Fibroblast of lung (primary cell): Measurements from ENCODE around the gene PLCB2. TPM values are rescaled to one million over a fixed set of nuclear protein-coding genes. Genes with fewer than 3 reads are reported as not detected.

ENCODE experiments used
- DNase-seq, 2 donors: peaks; one replicate each; pipeline versions ENCODE4 v3.0.0 to v3.0.0-alpha.2; 2010; ENCODE audit warnings: low read depth in 2 of 2
- H2AFZ ChIP-seq: 2 replicates; pipeline ENCODE4 v1.5.1; 2012; ENCODE audit warnings: low read length, control low read depth, inconsistent platforms
- H3K27ac ChIP-seq: 2 replicates; pipeline ENCODE4 v1.5.1; 2011; ENCODE audit warnings: low read length, control low read depth; ENCODE audit not compliant: insufficient read depth
- H3K27me3 ChIP-seq: 2 replicates; pipeline ENCODE4 v1.5.1; 2011; ENCODE audit warnings: mild to moderate bottlenecking, low read length; ENCODE audit not compliant: control insufficient read depth, insufficient read depth
- H3K36me3 ChIP-seq: 2 replicates; pipeline ENCODE4 v1.5.1; 2011; ENCODE audit warnings: low read length; ENCODE audit not compliant: control insufficient read depth, insufficient read depth
- H3K4me1 ChIP-seq: 2 replicates; pipeline ENCODE4 v1.5.1; 2011; ENCODE audit warnings: low read length; ENCODE audit not compliant: control insufficient read depth, insufficient read depth; ENCODE audit errors: extremely low read depth
- H3K4me2 ChIP-seq: 2 replicates; pipeline ENCODE4 v1.5.1; 2011; ENCODE audit warnings: low read length, control low read depth; ENCODE audit not compliant: insufficient read depth; ENCODE audit errors: extremely low read depth
- H3K4me3 ChIP-seq, 4 experiments: fragments of 200-600 bp in 1 of 4; sonication (generic) in 1 of 4; replicated peaks in 1 of 4; 2 replicates each; pipeline ENCODE4 v1.5.1; 2011 to 2016; ENCODE audit warnings: low read length in 4 of 4, low read depth in 3 of 4, mild to moderate bottlenecking in 3 of 4, control low read depth in 2 of 4, inconsistent platforms in 1 of 4, mixed read lengths in 1 of 4; ENCODE audit not compliant: insufficient read depth in 1 of 4; ENCODE audit errors: control extremely low read depth in 1 of 4
- H3K79me2 ChIP-seq: 2 replicates; pipeline ENCODE4 v1.5.1; 2012; ENCODE audit warnings: mild to moderate bottlenecking, low read length, inconsistent platforms; ENCODE audit not compliant: control insufficient read depth, insufficient read depth
- H3K9ac ChIP-seq: 2 replicates; pipeline ENCODE4 v1.5.1; 2011; ENCODE audit warnings: mild to moderate bottlenecking, low read length, control low read depth; ENCODE audit not compliant: insufficient read depth
- H3K9me3 ChIP-seq: 2 replicates; pipeline ENCODE4 v1.5.1; 2012; ENCODE audit warnings: low read depth, low read length; ENCODE audit not compliant: control insufficient read depth, insufficient read depth
- H4K20me1 ChIP-seq: 2 replicates; pipeline ENCODE4 v1.5.1; 2011; ENCODE audit warnings: low read length; ENCODE audit not compliant: control insufficient read depth, insufficient read depth; ENCODE audit errors: extremely low read depth
- EZH2 ChIP-seq: IDR thresholded peaks from 2 replicates; pipeline ENCODE4 v1.5.1; 2012; ENCODE audit warnings: low read length, control low read depth, mild to moderate bottlenecking; ENCODE audit errors: missing control alignments
- polyA plus RNA-seq, 2 donors: library from polyadenylated mRNA; depleted of rRNA in 1 of 2; stranded (reverse) in 1 of 2; unstranded in 1 of 2; fragments of >200 nt; gene quantifications; 2 replicates each; pipeline ENCODE4 v1.2.1, GENCODE V29; 2011 to 2012; ENCODE audit warnings: missing spikeins in 1 of 2
- total RNA-seq: library from RNA; depleted of rRNA; stranded (reverse); fragments of >200 nt; gene quantifications from 2 replicates; pipeline ENCODE4 v1.2.1, GENCODE V29; 2014
- TF ChIP-seq, protein P1 (sequence below), 2 donors: IDR thresholded peaks in 1 of 2; conservative IDR thresholded peaks in 1 of 2; 1 replicate in 1 of 2; 2 replicates in 1 of 2; pipeline ENCODE4 v1.5.1; 2011 to 2012; ENCODE audit warnings: low read length in 2 of 2, control low read depth in 1 of 2, inconsistent platforms in 1 of 2, low read depth in 1 of 2, mild to moderate bottlenecking in 1 of 2

Gene PLCB2
- total and polyA plus RNA-seq, 2 donors (not counting 1 experiment from before 2014, with no cell fraction given) = under 0.01 to 0.40 TPM

DNA sequence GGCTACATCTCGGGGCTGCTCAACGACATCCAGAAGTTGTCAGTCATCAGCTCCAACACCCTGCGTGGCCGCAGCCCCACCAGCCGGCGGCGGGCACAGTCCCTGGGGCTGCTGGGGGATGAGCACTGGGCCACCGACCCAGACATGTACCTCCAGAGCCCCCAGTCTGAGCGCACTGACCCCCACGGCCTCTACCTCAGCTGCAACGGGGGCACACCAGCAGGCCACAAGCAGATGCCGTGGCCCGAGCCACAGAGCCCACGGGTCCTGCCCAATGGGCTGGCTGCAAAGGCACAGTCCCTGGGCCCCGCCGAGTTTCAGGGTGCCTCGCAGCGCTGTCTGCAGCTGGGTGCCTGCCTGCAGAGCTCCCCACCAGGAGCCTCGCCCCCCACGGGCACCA lies 41.9 kb downstream of the PLCB2 start:
- no peak for DNase-seq
- no peak overlapping the region for H3K27ac ChIP-seq
- no peak overlapping the region for H3K9ac ChIP-seq
- H2AFZ ChIP-seq = no peak overlapping the region
- no peak overlapping the region for H3K4me3 ChIP-seq
- H3K27me3 ChIP-seq = no peaks in the 10 kb centered on the region
- no peak for TF ChIP-seq EZH2
- TF ChIP-seq, protein P1, sequence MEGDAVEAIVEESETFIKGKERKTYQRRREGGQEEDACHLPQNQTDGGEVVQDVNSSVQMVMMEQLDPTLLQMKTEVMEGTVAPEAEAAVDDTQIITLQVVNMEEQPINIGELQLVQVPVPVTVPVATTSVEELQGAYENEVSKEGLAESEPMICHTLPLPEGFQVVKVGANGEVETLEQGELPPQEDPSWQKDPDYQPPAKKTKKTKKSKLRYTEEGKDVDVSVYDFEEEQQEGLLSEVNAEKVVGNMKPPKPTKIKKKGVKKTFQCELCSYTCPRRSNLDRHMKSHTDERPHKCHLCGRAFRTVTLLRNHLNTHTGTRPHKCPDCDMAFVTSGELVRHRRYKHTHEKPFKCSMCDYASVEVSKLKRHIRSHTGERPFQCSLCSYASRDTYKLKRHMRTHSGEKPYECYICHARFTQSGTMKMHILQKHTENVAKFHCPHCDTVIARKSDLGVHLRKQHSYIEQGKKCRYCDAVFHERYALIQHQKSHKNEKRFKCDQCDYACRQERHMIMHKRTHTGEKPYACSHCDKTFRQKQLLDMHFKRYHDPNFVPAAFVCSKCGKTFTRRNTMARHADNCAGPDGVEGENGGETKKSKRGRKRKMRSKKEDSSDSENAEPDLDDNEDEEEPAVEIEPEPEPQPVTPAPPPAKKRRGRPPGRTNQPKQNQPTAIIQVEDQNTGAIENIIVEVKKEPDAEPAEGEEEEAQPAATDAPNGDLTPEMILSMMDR (conservative IDR thresholded peaks at IDR 0.05 in 1 of 2, IDR thresholded peaks at IDR 0.05 in 1 of 2; ENCODE audit: low read depth in 1 of 2, low read length in 2 of 2) = no peak
- H3K36me3 ChIP-seq = no peaks in the 10 kb centered on the region
- H3K4me2 ChIP-seq = no peak overlapping the region
- peaks cover 7% of the 10 kb centered on the region for H3K4me1 ChIP-seq
- H4K20me1 ChIP-seq = no peaks in the 10 kb centered on the region
- no peaks in the 10 kb centered on the region for H3K79me2 ChIP-seq
- no peaks in the 10 kb centered on the region for H3K9me3 ChIP-seq

DNA sequence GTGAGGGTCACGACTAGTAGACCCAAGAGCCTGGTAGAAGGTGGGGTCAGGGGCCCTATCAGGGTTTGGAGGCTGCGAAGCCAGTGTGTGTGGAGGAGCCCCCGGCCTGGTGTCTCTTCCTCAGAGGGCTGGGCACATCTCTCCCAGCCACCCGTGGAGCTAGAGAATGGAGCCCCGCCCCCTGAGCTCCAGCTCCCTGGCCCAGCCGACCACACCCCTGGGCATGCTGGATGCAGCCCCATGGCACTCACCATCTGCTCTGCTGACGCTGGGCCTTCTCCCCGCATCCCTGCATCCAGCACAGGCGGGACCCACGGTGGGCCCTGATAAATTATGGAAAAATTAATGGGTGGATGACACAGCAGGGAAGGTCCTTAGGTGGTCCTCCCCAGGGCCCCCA lies 42.4 kb downstream of the PLCB2 start:
- TF ChIP-seq, protein P1 (conservative IDR thresholded peaks at IDR 0.05 in 1 of 2, IDR thresholded peaks at IDR 0.05 in 1 of 2; ENCODE audit: low read depth in 1 of 2, low read length in 2 of 2) = no peak
- TF ChIP-seq EZH2 = no peak

DNA sequence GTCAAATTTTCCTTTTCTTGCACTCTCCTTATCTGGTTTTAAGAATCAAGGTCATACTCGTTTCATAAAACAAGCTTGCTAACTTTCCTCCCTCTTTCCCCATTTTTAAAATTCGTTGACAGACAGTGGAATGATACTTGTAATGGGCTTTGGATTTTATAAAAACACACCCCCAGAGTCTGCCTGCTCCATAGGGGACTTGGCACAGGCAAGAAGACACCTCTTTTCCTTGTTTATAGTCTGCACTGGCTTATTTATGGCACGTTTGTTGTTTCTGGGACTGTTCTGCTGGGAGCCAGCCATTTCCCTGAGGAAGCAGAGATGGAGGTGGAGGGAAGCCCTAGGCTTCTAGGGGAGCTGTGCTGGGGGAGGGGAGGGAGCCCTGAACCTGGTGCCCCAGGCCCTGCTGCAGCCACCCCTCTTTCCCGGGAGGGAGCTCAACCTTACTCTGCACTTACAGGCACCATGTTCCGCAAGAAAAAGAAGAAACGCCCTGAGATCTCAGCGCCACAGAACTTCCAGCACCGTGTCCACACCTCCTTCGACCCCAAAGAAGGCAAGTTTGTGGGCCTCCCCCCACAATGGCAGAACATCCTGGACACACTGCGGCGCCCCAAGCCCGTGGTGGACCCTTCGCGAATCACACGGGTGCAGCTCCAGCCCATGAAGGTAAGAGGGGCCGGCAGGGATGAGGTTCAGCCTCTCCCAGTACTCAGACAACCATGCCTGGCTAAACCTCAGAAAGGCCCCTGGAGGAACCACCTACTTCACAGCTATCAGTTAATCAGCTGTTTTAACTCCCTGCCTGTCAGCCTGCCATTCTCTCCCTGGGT lies 43.2 kb downstream of the PLCB2 start:
- Histone ChIP-seq H3K4me2 (no peak overlapping the region), H3K79me2 (no peaks in the 10 kb centered on the region), H3K9me3 (no peaks in the 10 kb centered on the region), H3K27me3 (no peaks in the 10 kb centered on the region), H2AFZ (no peak overlapping the region), H4K20me1 (no peaks in the 10 kb centered on the region), H3K36me3 (no peaks in the 10 kb centered on the region), H3K9ac (no peak overlapping the region), H3K4me3 (no peak overlapping the region), H3K27ac (no peak overlapping the region), H3K4me1 (peaks cover 7% of the 10 kb centered on the region)
- no peak for TF ChIP-seq EZH2
- TF ChIP-seq, protein P1 (conservative IDR thresholded peaks at IDR 0.05 in 1 of 2, IDR thresholded peaks at IDR 0.05 in 1 of 2; ENCODE audit: low read depth in 1 of 2, low read length in 2 of 2) = no peak
- DNase-seq = no peak

More for the DNA sequence above, 42.4 kb downstream of the PLCB2 start:
- no peak overlapping the region for H3K4me2 ChIP-seq
- no peak for DNase-seq
- H3K9me3 ChIP-seq = no peaks in the 10 kb centered on the region
- no peak overlapping the region for H2AFZ ChIP-seq
- no peak overlapping the region for H3K4me3 ChIP-seq
- no peaks in the 10 kb centered on the region for H3K27me3 ChIP-seq
- H3K9ac ChIP-seq = no peak overlapping the region
- peaks cover 7% of the 10 kb centered on the region for H3K4me1 ChIP-seq
- H3K79me2 ChIP-seq = no peaks in the 10 kb centered on the region
- no peak overlapping the region for H3K27ac ChIP-seq
- H4K20me1 ChIP-seq = no peaks in the 10 kb centered on the region
- H3K36me3 ChIP-seq = no peaks in the 10 kb centered on the region
